COR-L47 (cell line): ENCODE data around the gene GALNT17.

Experiments used
- DNase-seq: peaks from one replicate; lab custom pipeline; 2025; lab: John Stamatoyannopoulos, UW

Gene GALNT17

DNA sequence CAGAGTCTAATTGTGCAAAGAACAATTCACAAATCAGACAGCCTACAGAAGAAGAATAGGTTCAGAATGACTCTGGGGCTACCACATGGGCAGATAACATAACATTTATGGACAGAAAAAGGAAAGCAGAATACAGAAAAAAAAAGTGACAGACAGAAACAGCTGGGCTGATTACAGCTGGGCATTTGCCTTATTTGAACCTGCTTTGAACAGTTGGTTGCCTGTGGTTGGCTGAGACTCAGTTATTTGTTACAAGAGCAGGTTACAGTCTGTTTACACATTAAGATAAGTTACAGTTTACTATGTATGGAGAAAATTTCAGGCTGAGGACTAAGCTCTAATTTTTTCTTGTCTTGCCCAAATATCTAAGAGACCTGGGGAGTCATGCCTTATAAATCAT is 327.2 kb downstream of the GALNT17 start:
- no peak for DNase-seq

DNA sequence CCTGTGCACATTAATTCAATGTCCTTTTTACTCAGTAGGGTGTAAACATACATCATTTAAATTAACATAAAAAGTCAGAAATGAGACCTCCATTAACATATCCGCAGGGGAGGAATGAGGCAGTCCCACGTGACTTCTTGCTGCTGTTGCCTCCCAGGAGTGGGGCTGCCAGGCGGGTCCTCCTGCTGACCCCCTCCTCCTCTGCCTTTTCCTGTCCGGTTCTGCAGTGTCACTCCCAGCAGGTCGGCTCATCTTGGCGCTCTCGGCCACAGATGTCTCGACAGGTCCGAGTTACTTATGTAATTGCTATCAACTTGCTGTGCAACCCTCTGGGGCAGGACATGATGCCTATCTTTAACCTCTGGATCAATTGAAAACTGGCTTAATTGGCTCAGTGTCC is 329.6 kb downstream of the GALNT17 start:
- no peak for DNase-seq

- no peak for DNase-seq
Observed at GRCh38 chr7:71465741-71466189, 333.8 kb downstream of the GALNT17 start.

DNA sequence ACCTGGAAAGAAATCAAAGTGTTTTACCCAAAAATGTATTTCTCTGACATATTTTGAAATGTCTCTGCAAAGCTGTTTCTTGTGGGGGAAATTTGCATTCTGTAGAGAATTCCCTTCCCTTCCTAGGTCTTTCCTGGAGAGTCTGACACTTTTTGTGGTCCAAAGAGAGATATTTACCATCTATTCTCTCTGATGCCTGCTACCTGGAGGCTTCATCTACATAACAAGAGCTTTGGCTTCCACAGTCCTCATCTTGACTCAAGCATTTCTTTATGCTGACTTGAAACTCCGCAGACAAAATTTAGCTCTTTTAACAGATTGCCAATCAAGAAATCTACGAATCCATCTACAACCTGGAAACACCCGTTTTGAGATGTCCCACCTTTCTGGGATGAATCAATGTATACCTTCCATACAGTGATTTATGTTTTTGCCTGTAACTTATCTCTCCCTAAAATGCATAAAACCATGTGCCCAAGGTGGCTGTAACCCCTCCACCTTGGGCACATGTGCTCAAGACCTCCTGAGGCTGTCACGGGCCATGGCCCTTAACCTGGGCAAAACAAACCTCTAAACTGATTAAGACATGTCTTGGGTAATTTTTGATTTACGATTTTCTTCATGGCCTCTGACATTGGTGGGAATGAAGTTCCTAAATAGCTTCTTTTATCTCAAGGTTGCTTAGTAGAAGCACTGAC is 334.7 kb downstream of the GALNT17 start:
- no peak for DNase-seq

- no peak for DNase-seq
Observed at GRCh38 chr7:71470326-71470725, 338.4 kb downstream of the GALNT17 start.

GRCh38 chr7:71470830-71471229 is 338.9 kb downstream of the GALNT17 start:
- no peak for DNase-seq

GRCh38 chr7:71472962-71473361 is 341.0 kb downstream of the GALNT17 start:
- no peak for DNase-seq

- no peak for DNase-seq
Observed at GRCh38 chr7:71473366-71473967, 341.5 kb downstream of the GALNT17 start.

DNA sequence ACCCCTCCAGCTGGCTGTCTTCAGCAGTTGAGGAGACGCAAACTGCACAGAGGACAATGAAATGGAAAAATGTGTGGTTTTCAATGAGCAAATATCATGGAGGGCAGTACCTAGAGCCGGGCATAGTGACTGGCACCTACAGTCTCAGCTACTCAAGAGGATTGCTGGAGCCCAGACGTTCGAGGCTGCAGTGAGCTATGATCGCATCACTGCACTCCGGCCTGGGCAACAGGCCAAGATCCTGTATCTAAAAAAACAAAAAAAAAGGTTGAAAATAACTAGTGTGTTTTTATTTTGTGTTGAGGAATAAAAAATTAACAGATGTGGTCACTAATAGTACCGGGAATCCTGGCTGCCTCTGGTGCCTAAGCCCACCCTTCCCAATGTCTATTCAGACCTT is 345.5 kb downstream of the GALNT17 start:
- no peak for DNase-seq

DNA sequence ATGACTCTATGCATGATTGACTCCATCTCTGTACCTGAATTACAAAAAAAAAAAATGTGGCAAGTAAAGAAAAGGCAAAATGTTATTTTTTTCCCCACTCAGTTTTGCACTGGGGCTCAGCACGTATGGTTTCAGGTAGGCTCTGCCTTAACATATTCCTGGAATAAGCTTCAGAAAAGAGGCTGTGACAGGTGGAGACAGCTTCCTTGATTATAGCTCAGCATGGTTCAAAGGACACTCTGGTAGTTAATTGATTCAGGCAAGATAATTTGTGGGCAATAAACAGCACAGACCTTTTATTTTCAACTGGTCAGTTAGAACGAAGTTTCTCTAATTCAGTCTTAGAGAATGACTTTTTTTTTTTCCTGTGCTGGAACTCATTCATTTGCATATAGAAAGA is 347.3 kb downstream of the GALNT17 start:
- DNase-seq, result no peak

DNA sequence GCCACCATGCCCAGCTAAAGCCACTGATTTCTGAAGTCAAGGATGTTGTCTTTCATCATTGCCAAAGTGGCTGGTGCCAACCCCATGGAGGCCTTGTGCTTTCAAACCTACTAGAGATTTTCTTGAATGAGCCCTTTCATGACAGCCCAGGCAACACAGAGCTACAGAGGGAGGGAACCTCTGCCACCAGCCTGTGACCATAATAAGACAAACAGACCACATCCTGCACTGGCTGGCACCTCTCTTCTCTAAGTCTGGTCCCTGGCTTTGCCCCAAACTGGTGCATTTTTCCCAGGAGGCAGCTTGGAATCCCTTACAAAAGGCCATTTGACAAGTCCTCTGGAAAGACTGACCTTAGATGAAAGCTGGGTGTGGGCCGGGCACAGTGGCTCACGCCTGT is 348.8 kb downstream of the GALNT17 start:
- DNase-seq, result no peak

DNA sequence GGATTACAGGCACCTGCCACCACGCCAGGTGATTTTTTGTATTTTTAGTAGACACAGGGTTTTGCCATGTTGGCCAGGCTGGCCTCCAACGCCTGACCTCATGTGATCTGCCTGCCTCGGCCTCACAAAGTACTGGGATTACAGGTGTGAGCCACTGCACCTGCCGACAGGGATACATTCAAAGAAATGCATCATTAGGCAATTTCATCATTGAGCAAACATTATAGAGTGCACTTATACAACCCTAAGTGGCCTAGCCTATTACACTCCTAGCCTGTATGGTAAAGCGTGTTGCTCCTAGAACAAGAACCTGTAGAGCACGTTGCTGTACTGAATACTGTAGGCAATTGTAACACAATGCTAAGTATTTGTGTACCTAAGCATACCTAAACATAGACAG is 350.3 kb downstream of the GALNT17 start:
- no peak for DNase-seq

- no peak for DNase-seq
Observed at GRCh38 chr7:71484380-71484779, 352.4 kb downstream of the GALNT17 start.

- no peak for DNase-seq
Observed at GRCh38 chr7:71485586-71485985, 353.6 kb downstream of the GALNT17 start.

DNA sequence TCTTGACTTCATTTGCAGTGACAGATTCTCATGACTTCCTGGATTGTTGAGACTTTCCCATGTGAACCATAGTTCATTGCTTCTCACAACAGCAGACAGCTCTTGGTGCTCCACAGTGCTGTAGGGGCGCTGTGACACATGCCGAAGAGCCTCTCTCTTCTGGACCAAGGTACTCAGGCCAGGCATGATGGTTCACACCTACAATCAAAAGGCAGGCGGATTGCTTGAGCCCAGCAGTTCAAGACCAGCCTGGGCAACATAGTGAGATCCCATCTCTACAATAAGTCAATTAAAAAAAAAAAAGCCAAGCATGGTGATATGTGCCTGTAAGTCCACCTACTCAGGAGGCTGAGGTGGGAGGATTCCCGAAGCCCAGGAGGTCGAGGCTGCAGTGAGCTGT is 354.5 kb downstream of the GALNT17 start:
- no peak for DNase-seq

GRCh38 chr7:71486856-71487628 is 355.1 kb downstream of the GALNT17 start:
- no peak for DNase-seq

GRCh38 chr7:71488308-71488707 is 356.4 kb downstream of the GALNT17 start:
- DNase-seq, result no peak

DNA sequence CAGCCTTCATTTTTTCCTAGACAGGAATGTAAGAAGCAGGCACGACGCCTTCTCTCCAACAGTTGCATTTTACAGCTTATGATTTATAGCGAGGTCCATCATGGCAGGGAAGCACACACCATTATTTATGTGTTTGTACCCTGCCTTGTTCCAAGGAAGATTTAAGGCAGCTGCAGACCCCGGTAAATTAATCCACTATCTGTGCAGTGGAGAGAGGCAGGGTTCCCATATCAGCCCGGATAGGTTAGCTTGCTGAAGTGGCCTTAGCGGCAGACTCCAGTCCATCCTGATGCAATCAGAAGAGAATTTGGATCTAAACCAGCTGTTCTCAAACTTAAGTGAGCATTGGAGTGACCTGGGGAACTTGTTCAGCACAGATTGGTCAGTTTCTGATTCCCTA is 359.4 kb downstream of the GALNT17 start:
- DNase-seq, result no peak

GRCh38 chr7:71495828-71496227 is 363.9 kb downstream of the GALNT17 start:
- DNase-seq, result no peak

- DNase-seq, result no peak
Observed at GRCh38 chr7:71497256-71497946, 365.5 kb downstream of the GALNT17 start.

DNA sequence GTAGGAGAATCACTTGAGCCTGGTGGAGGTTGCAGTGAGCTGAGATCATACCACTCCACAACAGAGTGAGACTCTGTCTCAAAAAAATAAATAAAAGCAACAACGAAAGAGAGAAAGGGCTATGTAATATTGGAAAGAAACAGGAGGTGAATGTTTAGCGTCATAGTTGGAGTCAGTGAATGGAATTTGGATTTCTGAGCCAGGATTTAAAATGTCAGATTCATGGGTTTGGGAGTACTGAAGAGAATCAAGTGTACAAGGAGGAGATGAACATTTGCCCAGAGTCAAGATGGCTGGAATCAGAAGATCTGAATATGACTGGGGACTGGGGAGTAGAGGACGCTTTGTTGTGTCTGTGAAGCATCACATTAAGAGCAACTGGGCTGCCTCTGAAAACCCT is 366.4 kb downstream of the GALNT17 start:
- no peak for DNase-seq

GRCh38 chr7:71504697-71505441 is 372.9 kb downstream of the GALNT17 start:
- DNase-seq, result no peak
